Activated CD8-positive, alpha-beta memory T cell treated with anti-CD3 and anti-CD28 coated beads for 48 hours (primary cell): ENCODE results near the gene MOK.
"Not testable (repeated sequence)": the region's sequence is repeated elsewhere in the genome, so short reads cannot be mapped to it uniquely, and the experiment has no call there.

Experiments
- DNase-seq, 3 experiments: peaks; one replicate each; pipeline ENCODE4 v3.0.0-alpha.2; 2020; ENCODE audit warnings: low read depth in 2 of 3, low spot score in 2 of 3

Gene MOK

GRCh38 chr14:102304611-102305506, at the start of gene MOK:
TSS of gene MOK (minus strand) at chr14:102305164. CDS start at chr14:102304968, 196 bp downstream.
- DNase-seq: peak; percentile 96 to 98 (median 97)

- no peak for DNase-seq
These were observed 48.2 kb upstream of the MOK start for GRCh38 chr14:102353126-102353619.

GRCh38 chr14:102352213-102352612, 47.2 kb upstream of the MOK start:
- no peak for DNase-seq

- not testable (repeated sequence) for DNase-seq
These were observed 46.6 kb upstream of the MOK start for GRCh38 chr14:102351593-102351992.

- no peak for DNase-seq
These were observed 46.1 kb upstream of the MOK start for GRCh38 chr14:102351023-102351422.

GRCh38 chr14:102348376-102348775, 43.4 kb upstream of the MOK start:
- DNase-seq: no peak

GRCh38 chr14:102346645-102347044, 41.7 kb upstream of the MOK start:
- DNase-seq: no peak

GRCh38 chr14:102345232-102345631, 40.3 kb upstream of the MOK start:
- no peak for DNase-seq

GRCh38 chr14:102344485-102344884, 39.5 kb upstream of the MOK start:
- DNase-seq: no peak

GRCh38 chr14:102344084-102344483, 39.1 kb upstream of the MOK start:
- no peak for DNase-seq

- DNase-seq: no peak
These were observed 37.3 kb upstream of the MOK start for GRCh38 chr14:102342238-102342637.

- DNase-seq: no peak
These were observed 36.6 kb upstream of the MOK start for GRCh38 chr14:102341566-102341965.

GRCh38 chr14:102338724-102339123, 33.8 kb upstream of the MOK start:
- no peak for DNase-seq

- no peak for DNase-seq
These were observed 30.2 kb upstream of the MOK start for GRCh38 chr14:102335163-102335562.

- no peak for DNase-seq
These were observed 29.1 kb upstream of the MOK start for GRCh38 chr14:102333795-102334705.

- DNase-seq: no peak
These were observed 28.4 kb upstream of the MOK start for GRCh38 chr14:102333390-102333789.

GRCh38 chr14:102330806-102331205, 25.8 kb upstream of the MOK start:
- DNase-seq: no peak

GRCh38 chr14:102329381-102329780, 24.4 kb upstream of the MOK start:
- DNase-seq: not testable (repeated sequence)

- no peak for DNase-seq
These were observed 21.6 kb upstream of the MOK start for GRCh38 chr14:102326583-102326982.

GRCh38 chr14:102325791-102326345, 20.9 kb upstream of the MOK start:
- DNase-seq: no peak

GRCh38 chr14:102323102-102323501, 18.1 kb upstream of the MOK start:
- DNase-seq: no peak
